ENCODE measurements around the gene SDC3.
"Not testable (repeated sequence)": the region's sequence is repeated elsewhere in the genome, so short reads cannot be mapped to it uniquely, and the experiment has no call there.

SDC3 gene

DNA sequence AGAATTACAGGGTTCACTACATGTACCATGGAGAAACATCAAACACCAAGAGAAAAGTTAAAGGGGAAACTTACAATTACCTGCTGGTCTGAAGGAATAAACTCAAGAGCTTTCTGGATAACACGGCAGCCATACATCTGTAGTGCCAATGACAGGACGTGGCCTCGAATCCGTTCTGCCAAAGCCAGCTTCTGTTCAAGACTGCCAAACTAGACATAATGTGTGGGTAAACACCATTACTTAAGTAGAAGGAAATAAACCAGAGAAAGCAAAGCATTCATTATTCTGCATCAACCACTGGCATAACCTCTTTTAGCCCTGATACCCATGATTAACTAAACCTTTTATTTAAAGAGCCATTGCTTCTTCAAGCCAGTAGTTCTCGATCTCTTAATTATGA, 41.5 kb upstream of the SDC3 start:
- DNase-seq (ENCODE audit: low read depth), result no peak
- TF ChIP-seq, protein P1, sequence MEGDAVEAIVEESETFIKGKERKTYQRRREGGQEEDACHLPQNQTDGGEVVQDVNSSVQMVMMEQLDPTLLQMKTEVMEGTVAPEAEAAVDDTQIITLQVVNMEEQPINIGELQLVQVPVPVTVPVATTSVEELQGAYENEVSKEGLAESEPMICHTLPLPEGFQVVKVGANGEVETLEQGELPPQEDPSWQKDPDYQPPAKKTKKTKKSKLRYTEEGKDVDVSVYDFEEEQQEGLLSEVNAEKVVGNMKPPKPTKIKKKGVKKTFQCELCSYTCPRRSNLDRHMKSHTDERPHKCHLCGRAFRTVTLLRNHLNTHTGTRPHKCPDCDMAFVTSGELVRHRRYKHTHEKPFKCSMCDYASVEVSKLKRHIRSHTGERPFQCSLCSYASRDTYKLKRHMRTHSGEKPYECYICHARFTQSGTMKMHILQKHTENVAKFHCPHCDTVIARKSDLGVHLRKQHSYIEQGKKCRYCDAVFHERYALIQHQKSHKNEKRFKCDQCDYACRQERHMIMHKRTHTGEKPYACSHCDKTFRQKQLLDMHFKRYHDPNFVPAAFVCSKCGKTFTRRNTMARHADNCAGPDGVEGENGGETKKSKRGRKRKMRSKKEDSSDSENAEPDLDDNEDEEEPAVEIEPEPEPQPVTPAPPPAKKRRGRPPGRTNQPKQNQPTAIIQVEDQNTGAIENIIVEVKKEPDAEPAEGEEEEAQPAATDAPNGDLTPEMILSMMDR (IDR thresholded peaks at IDR 0.05; ENCODE audit: control insufficient read depth, insufficient read depth, low read depth, low read length, missing control alignments), result no peak
- H3K4me3 ChIP-seq (ENCODE audit: control insufficient read depth, low read depth, low read length), result no peak overlapping the region

DNA sequence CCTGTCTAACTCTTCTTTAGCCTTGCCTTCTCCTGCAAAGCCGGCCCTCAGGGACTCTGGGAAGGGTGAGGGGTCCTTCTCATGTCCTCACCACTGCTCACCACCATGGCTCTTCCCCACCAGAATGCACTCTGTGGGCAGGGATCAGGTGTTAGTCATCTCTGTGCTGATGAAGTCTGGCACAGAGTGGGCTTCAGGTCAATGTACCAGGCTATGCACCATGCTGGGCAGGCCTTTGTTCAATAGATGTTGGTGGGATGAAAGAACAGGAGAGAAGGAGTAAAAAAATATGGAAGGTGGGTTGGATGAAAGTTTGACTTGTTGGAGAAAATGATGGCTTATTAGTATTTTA, 40.9 kb upstream of the SDC3 start:
- DNase-seq (ENCODE audit: low read depth), result not testable (repeated sequence)

DNA sequence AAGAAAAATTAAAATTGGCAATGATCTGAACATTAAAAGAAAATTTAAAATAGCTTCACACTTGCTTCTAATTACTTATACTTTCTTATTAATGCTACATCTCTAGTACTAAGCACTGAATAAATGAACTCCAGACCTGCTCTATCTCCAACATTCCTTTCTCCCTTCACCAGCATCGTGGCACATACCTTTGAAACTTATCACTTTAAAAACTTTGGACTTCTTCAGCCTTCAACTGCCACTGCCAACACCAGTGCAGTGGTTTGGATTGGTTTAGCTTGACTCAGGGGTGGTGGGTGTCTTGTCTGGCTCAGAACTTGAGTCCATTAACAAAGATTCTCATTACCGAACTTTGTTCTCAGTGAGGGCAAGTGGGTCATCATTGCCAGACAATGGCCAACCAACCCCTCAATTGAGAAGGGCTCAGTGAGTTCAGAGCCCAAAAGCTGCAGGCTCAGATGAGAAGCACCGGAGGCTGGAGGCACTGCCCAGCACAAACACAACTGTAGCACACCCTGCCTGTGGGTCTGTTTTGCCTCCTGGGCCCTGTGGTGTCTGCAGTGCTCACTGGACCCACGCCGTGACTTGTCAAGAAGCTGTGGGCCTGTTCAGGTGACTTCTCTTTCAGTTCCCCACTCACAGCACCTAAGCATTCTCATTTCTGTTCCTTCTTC, 40.4 kb upstream of the SDC3 start:
- H3K4me3 ChIP-seq (ENCODE audit: control insufficient read depth, low read depth, low read length); DNase-seq (ENCODE audit: low read depth): not testable (repeated sequence)

More for the DNA sequence above, 40.9 kb upstream of the SDC3 start:
- not testable (repeated sequence) for H3K4me3 ChIP-seq (ENCODE audit: control insufficient read depth, low read depth, low read length)

DNA sequence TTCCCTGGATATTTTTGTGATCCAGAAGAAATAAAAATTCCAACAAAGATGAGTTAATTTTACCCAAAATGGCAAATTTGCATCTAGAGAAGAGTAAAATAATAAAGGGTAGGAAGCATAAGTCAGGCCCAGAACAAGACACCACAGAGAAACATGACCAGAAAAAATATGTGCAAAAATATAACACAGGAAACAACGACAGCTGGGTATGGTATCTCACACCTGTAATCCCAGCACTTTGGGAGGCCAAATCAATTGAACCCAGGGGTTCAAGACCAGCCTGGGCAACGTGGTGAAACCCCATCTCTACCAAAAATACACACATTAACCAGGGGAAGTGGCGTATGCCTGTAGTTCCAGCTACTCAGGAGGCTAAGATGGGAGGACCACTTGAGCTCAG, 39.7 kb upstream of the SDC3 start:
- DNase-seq (ENCODE audit: low read depth), result no peak
- no peak overlapping the region for H3K4me3 ChIP-seq (ENCODE audit: control insufficient read depth, low read depth, low read length)
- TF ChIP-seq, protein P1 (IDR thresholded peaks at IDR 0.05; ENCODE audit: control insufficient read depth, insufficient read depth, low read depth, low read length, missing control alignments), result no peak

DNA sequence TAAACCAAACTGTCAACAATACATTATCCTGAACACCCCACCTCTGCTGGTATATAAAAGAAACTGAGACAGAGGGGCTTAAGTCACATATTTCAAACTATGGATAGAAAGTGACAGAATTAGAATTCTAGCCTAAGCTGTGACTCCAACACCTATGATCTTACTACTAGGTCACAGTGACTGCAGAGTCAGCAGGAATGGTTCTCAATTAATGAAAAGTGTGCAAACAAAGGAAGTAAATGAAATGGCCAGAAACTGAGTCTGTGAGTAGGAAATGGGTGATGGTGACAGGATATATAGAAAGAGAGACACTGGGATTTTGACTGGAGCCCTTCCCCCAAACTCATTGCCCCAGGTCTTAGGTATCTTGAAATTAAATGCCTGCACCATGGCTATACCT, 38.7 kb upstream of the SDC3 start:
- no peak for DNase-seq (ENCODE audit: low read depth)
- TF ChIP-seq, protein P1 (IDR thresholded peaks at IDR 0.05; ENCODE audit: control insufficient read depth, insufficient read depth, low read depth, low read length, missing control alignments), result no peak
- H3K4me3 ChIP-seq (ENCODE audit: control insufficient read depth, low read depth, low read length), result no peak overlapping the region

DNA sequence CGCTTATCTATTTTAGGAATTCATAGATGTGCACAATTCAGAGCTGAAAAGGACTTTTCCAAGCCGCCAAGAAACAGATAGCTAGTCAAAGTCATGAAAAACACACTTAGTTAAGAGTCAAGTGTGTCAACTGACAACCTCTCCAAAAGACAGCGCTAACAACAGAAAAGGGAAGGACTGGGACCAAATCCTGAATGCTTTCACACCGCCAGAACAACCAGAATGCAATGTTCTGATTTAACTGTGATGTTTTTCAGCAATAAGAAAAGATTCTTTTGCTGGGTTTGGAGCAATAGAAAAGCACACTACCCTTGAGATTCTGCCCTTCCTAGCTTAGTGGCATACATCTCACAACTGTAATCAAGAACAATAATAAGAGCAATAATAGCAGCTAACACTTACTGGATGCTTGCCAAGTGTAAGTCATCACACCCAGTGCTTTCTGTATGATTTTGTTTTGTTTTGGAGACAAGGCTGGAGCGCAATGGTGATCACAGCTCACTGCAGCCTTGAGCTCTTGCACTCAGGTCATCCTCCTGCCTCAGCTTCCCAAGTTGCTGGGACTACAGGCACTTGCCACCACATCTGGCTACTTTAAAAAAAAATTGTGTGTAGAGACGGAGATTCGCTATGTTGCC, 33.9 kb upstream of the SDC3 start:
- DNase-seq (ENCODE audit: low read depth), result no peak
- H3K4me3 ChIP-seq (ENCODE audit: control insufficient read depth, low read depth, low read length), result no peak overlapping the region
- TF ChIP-seq, protein P1 (IDR thresholded peaks at IDR 0.05; ENCODE audit: control insufficient read depth, insufficient read depth, low read depth, low read length, missing control alignments), result no peak

DNA sequence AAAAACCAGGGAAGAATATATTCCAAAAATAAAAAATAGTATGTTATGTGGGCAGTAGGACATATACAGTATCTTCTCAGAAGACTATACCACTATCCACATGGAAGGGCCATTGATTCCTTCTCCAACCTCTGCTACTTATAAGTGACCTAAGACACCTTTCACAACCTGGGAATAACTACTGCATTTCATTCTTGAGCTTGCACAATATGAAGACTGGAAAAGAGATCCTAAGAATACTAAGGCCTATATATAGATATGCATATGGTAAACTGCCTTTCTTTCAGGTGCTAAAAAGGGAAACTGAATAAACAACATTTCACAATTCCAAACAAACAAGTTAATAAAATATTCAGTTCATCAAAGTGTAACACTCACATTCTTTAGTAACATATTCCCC, 32.0 kb upstream of the SDC3 start:
- TF ChIP-seq, protein P1 (IDR thresholded peaks at IDR 0.05; ENCODE audit: control insufficient read depth, insufficient read depth, low read depth, low read length, missing control alignments), result no peak

More for the DNA sequence above, 32.0 kb upstream of the SDC3 start:
- H3K4me3 ChIP-seq (ENCODE audit: control insufficient read depth, low read depth, low read length), result no peak overlapping the region
- DNase-seq (ENCODE audit: low read depth), result no peak

All from AG09309 (cell line).